HG03378 (cell line): ENCODE results near the gene RHOJ.
"Not testable (repeated sequence)": the region's sequence is repeated elsewhere in the genome, so short reads cannot be mapped to it uniquely, and the experiment has no call there.

Experiments used
- ATAC-seq: cut with Tn5 transposase; IDR thresholded peaks from one replicate; pipeline ENCODE4 v1.9.1; 2021; ENCODE audit warnings: mild to moderate bottlenecking, moderate library complexity; ENCODE audit not compliant: unreplicated experiment

RHOJ gene

DNA sequence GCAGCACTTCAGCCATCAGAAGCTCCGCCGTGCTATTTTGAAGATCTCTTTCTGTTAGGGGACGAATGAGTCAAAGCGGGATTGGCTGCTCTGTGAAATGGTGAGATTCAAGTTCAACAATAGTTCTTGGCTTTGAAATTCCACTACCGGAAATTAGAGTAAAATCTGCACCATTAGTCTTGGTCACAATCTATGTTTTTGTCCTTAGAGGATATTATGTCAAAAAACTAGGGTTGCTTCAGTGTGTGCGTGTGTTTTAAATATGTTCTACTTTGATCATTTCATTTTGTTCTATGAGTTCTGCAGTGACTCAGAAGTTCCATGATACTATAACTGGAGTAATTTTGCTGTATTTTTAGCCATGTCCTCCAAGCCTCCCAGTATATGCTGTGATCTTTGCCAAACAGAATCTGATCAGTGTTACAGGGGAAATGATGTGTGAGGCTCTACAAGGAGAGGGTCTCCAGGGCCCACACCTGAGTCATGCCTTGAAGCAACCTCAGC lies 91.9 kb downstream of the RHOJ start:
- no peak for ATAC-seq

DNA sequence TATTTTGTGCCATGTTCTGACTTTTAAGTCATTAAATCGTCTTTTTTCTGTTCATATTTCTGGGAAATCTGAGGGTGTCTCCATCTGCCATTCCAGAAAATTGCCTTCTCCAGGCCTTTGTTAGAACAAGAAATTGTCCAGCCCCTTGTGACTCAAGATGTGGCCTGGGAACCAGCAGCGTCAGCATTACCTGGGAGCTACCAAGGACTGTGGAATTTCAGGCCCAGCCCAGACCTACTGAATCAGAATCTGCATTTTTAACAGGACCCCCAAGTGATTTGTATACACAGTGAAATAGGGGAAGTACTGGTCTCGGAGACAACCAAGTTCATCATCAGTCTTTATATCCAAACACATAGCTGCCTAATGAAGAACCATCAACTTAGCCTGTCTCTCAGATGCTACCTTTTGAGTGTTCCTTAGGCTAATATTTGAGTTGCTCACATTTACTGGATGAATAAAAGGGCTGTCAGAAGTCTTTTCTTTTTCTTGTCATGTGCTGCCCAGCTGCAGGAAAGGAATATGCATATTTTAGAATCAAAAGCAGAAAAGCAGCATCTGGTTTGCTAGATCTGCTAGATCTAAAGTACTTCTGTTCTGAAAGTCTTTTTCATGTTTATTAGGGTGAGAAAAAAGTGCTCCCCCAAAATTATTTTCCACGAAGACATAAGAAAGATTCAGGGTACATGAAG lies 93.3 kb downstream of the RHOJ start:
- no peak for ATAC-seq

DNA sequence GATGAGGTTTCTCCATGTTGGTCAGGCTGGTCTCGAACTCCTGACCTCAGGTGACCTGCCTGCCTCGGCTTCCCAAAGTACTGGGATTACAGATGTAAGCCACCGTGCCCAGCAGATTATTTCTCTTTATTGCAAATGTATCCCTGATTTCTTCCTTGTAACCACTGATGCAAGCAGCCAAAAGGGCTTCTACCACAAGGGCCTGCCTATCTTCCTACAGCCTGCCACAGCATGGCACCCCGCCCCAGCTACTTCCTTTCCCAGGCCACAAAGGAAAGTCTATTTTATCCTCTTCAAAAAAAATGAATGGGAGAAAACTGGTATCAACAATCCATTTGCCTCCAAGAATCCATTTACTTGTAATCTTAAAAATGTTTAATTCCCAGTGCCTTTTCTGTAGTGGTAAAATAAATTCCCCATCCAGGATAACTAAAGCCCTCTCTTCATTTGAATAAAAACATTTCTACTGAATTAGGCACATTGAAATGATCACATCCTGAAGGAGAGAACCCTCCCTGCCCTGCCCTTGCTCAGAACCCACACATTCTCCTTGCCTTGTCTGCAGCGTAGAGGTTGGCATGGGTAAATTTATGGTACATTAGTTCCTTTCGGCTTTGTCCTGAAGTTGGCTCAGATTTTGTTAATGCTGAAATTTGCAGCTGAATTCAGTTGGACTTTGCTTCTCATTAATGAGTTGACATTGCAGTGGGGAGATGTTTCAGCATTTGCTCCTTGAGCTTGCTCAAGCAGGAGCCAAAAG lies 95.3 kb downstream of the RHOJ start:
- ATAC-seq: no peak

DNA sequence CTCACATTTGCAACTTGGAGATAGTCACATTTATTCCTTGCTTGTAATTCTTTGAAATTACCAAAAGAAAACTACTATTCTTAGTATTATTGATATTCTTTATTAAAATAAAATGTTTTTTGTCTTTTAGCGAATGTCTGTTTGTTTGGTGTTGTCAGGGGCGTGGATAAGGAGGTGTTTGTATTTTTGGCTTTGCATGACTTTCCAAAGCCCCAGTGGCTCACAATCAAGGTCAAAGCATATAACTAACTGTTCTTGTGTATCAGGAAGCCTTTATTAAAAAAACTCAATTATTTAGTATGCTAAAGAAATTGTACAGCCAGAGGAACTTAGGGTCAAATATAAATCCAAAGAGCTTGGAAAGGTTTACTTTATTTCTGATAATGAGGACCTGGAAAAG lies 96.6 kb downstream of the RHOJ start:
- ATAC-seq: no peak

DNA sequence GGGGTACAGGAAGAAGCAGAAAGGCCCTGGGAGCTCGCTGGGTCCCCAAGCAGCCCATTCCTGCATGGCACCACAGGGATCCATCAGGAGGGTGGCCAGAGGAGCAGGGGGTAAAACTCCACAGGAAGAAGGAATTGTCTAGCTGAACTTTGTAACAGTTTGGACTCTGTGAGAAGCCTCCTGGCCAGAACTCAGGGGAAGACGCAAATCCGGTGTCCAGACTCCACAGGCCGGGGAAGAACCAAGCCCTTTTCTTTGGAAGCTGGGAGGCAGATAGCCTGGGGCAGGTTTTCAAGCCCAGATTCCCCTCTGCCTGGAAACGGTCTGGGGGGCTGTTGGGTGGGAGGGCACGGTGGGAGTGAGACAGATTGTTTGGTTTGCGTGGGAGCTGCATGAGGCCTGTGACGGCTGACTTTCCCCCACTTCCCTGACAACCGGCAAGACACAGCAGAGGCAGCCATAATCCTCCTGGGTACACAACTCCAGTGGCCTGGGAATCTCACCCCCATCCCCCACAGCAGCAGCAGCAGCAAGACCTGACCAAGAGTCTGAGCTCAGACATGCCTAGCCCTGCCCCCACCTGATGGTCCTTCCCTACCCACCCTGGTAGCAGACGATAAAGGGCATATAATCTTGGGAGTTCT lies 97.8 kb downstream of the RHOJ start:
- ATAC-seq: no peak

DNA sequence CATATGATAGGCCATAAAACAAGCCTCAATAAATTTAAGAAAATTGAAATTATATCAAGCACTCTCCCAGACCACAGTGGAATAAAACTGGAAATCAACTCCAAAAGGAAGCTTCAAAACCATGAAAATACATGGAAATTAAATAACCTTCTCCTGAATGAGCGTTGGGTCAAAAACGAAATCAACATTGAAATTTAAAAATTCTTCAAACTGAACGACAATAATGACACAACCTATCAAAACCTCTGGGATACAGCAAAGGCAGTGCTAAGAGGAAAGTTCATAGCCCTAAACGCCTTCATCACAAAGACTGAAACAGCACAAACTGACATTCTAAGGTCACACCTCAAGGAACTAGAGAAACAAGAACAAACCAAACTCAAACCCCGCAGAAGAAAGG lies 100.2 kb downstream of the RHOJ start:
- ATAC-seq: not testable (repeated sequence)

DNA sequence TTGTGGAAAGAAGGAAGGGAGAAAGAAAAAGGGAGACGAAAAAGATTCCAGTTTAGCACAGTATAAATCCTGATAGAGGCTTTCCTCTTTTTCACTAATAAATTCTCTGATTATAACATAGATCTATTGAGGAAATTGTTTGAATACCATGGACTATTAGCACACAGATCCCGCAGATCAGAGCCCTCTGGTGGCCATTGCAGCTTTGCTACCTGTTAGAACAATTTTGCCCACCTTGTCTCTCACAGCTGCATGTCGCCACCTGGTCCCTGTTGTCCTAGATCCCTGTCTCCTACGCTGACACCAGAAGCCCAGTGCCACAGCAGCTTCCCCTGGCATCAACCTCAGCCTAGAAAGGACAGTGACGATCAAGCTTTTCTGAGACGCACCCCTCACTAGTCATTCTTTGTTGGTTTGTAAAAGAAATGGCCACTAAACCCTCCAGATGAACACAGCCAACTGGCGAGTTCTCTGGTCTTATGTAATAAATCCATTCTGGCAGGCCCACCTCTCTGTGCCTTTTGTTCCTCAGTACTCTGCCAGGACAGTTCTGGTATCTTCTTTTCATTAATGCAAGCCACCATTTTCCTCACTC lies 104.6 kb downstream of the RHOJ start:
- no peak for ATAC-seq

DNA sequence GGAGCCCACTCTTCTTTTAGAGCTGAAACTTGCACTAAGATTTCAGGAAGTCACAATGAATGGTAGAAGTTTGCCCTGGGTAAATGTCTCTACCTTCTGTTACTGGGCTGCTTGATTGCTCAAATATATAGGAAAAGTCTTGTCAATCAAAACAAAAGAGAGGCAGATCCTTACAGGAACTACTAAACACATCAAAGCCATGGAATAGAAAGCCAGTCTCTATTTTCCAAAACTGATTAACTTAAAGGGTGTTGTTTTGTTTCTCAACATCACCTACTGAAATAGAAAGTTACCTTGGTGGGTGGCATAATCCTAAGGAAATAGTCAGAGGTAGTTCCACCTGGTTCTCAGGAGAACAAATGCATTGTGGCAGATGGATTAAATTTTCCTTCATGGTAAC lies 114.6 kb downstream of the RHOJ start, which contains the start of gene GPHB5:
Gene GPHB5 (minus strand): TSS at position 101 of the 400 bp plus-strand sequence. CDS start 1,086 bp downstream, outside the sequence.
- ATAC-seq: no peak

DNA sequence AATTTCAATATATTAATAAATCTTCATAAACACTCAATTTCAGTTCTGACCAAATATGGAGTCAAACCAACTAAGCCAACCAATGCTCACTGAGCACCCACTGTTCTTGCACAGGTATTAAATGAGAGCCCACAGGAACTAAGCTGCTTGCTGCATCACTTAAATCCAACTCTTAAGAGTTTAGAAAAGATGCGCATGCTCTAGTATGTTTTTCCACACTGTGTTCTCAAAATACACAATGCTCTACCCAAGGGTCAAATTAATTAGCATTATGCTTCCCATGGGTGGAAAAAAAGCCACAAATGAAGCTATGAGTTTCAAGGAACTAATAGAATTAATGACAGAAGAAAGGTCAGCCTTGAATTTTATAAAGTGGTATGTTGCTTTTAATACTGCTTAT lies 118.2 kb downstream of the RHOJ start:
- no peak for ATAC-seq

DNA sequence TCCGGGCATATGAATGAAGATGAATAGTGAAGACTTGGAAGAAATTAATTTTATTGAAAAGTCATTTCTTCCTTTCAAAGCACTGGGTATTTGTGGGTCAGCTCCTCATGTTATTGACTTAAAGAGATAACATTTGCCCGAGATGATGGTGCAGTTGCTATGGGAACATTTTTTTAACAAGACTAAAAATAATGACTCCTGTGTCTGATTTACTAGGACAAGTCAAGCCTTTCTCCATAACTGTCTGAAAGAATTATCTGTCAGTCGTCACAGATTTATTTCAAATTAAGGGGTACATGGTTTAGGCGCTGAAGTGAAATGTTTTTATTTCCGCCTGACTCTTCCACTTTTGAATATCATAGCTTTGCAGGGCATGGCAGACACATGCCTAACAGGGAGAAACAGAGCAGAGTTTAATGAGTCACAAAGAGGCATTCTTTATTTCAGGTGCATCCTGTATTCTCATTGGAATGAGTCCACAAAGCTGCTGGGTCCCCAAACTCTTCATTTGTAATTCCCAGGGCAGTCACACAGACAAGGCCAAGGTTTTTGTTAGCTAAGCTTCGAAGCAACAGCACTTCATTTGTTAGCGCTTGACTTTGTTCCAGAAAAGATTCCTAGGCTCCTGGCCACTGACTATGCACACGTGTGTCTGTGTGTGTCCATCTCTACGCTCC lies 118.8 kb downstream of the RHOJ start:
- ATAC-seq: no peak

DNA sequence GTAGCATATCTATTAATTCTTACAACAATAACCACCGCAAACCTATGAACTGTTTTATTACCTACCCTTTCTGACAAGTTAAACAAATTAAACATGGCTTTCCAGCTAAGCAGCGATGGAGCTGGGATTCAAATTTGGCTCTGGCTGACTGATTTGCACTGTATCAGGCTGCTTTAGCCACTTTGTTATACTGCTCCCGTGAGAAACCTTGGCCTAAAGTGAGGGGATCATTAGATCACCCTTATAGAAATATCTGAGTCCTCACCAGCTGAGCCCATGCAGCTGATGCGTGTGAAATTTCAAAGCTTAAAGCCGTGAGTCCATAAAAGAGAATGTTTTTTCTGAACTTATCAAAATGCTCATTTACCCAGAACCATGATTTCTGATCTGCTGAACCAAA lies 122.6 kb downstream of the RHOJ start:
- no peak for ATAC-seq

DNA sequence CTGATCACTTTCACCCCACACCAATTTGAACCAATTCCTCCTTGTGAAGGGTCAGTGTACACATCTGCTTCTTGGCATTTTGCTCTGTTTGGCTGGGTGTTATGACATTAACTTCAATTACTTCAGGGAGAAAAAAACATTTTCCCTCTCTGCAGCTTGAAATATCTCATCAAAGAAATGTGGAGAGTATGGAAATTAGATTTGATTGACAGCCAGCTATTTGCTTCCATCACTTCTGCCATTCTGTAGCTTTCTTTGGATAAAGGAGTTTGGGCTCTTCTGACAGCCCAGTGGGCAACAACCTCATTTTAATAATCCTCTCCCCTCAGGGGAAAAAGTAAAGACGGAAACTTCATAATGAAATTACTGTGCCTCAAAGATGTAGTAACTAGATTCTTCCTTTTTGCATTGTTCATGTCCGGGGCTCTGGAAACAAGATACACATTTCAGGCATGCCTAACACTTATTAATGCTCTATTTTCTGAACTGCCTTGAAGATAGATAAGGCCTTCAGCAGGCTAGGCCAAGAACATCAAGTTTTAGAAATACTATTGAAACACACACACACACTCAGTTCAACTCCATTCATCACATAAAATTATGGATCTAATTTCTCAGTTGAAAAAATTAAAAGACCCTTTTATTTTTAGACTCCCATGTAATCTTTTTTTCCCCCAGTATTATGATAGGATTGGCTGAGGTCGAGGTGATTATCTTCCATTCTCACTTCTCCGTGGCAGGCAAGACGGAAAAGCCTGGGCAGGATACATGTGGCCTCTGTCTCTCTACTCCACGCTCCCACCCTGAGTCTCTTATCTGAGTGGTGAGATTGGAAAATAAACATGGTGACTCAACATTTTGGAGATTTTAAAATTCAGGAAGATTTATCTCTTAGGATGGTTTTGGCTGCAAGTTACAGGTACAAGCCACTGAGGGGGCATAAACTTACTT lies 124.8 kb downstream of the RHOJ start:
- no peak for ATAC-seq

DNA sequence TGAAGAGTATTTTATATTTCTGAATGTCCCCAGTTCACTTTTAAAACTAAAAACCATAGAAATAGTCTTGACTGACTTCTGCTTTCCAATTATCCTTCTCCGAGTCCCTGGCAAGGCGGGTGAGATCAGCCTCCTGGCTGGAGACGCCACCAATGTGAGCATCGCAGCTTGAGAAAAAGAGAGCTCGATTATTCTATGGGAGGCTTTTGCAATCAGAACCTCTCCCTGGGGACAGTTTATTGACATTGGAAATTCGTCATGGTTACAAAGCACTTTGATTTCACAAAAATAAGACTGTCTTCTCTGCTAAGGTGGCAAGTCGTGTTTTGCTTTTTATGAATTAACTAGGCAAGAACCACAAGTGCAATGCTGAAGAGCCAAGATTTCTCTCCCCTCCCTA lies 138.1 kb downstream of the RHOJ start:
- no peak for ATAC-seq
